K562 (cell line): ENCODE measurements around the gene STARD13. TPM values are rescaled to one million over a fixed set of nuclear protein-coding genes. Genes with fewer than 3 reads are reported as not detected.

ENCODE experiments used
- HDAC6 ChIP-seq: IDR thresholded peaks from 2 replicates; pipeline ENCODE4 v1.6.1; 2012; ENCODE audit warnings: low read depth, mild to moderate bottlenecking, control low read depth, inconsistent platforms, low read length, moderate library complexity
- KAT2B ChIP-seq: IDR thresholded peaks from one replicate; pipeline ENCODE4 v1.6.1; 2012; ENCODE audit warnings: low read depth, mild to moderate bottlenecking, control low read depth, inconsistent platforms, low read length, moderate library complexity
- TRIM24 ChIP-seq, 2 experiments: fragments of 450-650 bp; IDR thresholded peaks; 2 replicates each; pipeline ENCODE4 v1.6.1; 2016
- U2AF1 ChIP-seq: fragments of 200-400 bp; formaldehyde crosslinking; optimal IDR thresholded peaks from 2 replicates; pipeline ENCODE3; 2017; ENCODE audit warnings: mild to moderate bottlenecking, low read depth, low read length, moderate library complexity
- ZNF592 ChIP-seq: fragments of 450-650 bp; IDR thresholded peaks from 2 replicates; pipeline ENCODE4 v1.6.1; 2017; ENCODE audit warnings: antibody characterized with exemption, mild to moderate bottlenecking
- polyA plus RNA-seq, 8 experiments: library from polyadenylated mRNA; depleted of rRNA in 4 of 8; stranded (reverse) in 5 of 8; unstranded in 3 of 8; fragments of >200 nt; fragmentation: Nextera tagmentation in 2 of 8; fragmentation: Illumina TruSeq in 1 of 8; extraction: Ambion mirVana in 2 of 8; extraction: Trizol in 1 of 8; gene quantifications; 2 replicates each; pipeline versions ENCODE4 v1.2.1 to v1.2.3, GENCODE V29; 2011 to 2014; ENCODE audit warnings: inconsistent platforms in 1 of 8, missing spikeins in 1 of 8
- total RNA-seq, 7 experiments: library from RNA; depleted of rRNA in 6 of 7; stranded (reverse); fragments of >200 nt in 6 of 7; fragmentation: Illumina TruSeq in 2 of 7; extraction: Trizol in 2 of 7; gene quantifications; 2 replicates each; pipeline versions ENCODE4 v1.2.1 to v1.2.3, GENCODE V29; 2011 to 2021; ENCODE audit warnings: low replicate concordance in 1 of 7
- TF ChIP-seq, protein P1 (sequence below): sonication (generic); formaldehyde crosslinking; IDR thresholded peaks from 2 replicates; pipeline ENCODE4 v1.8.1; 2023; ENCODE audit warnings: mild to moderate bottlenecking, missing genetic modification reagents

The STARD13 gene
- total and polyA plus RNA-seq, 9 of the 15 experiments (the other 6 are each of a cell fraction or from before 2014, with no cell fraction given) = 0.11 TPM; not detected in 8

DNA sequence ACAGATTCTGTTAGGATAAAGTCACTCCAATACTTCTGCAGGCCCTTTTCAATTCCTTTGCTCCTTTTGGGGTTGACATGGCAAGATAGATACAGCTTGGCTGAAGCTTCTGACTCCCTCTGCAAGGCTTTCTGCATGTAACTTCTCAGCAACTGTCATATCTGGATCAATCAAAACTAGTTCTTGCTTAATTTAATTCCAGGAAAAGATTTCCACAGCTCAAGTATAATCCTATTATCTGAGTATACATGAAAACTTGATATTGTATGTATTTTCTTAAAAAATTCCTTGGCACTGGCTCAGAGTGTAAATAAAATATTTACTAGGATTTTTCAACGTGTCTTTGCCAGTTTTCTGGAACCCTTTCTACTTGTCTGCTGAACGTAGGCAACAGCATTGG is 109.6 kb downstream of the STARD13 start (continued):
- TF ChIP-seq, protein P1, sequence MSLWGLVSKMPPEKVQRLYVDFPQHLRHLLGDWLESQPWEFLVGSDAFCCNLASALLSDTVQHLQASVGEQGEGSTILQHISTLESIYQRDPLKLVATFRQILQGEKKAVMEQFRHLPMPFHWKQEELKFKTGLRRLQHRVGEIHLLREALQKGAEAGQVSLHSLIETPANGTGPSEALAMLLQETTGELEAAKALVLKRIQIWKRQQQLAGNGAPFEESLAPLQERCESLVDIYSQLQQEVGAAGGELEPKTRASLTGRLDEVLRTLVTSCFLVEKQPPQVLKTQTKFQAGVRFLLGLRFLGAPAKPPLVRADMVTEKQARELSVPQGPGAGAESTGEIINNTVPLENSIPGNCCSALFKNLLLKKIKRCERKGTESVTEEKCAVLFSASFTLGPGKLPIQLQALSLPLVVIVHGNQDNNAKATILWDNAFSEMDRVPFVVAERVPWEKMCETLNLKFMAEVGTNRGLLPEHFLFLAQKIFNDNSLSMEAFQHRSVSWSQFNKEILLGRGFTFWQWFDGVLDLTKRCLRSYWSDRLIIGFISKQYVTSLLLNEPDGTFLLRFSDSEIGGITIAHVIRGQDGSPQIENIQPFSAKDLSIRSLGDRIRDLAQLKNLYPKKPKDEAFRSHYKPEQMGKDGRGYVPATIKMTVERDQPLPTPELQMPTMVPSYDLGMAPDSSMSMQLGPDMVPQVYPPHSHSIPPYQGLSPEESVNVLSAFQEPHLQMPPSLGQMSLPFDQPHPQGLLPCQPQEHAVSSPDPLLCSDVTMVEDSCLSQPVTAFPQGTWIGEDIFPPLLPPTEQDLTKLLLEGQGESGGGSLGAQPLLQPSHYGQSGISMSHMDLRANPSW = no peak
- TF ChIP-seq KAT2B (no peak), ZNF592 (no peak), TRIM24 (IDR thresholded peaks at IDR 0.05) (no peak), HDAC6 (no peak), U2AF1 (no peak)
